ENCODE measurements around the gene ECE1.
"Not testable (repeated sequence)": the region's sequence is repeated elsewhere in the genome, so short reads cannot be mapped to it uniquely, and the experiment has no call there.

Gene ECE1

GRCh38 chr1:21219674-21220073 lies 70.6 kb downstream of the ECE1 start:
- no peak for DNase-seq (ENCODE audit: low read depth)

- no peak for DNase-seq (ENCODE audit: low read depth)
Measured at GRCh38 chr1:21217812-21218596, 72.3 kb downstream of the ECE1 start.

DNA sequence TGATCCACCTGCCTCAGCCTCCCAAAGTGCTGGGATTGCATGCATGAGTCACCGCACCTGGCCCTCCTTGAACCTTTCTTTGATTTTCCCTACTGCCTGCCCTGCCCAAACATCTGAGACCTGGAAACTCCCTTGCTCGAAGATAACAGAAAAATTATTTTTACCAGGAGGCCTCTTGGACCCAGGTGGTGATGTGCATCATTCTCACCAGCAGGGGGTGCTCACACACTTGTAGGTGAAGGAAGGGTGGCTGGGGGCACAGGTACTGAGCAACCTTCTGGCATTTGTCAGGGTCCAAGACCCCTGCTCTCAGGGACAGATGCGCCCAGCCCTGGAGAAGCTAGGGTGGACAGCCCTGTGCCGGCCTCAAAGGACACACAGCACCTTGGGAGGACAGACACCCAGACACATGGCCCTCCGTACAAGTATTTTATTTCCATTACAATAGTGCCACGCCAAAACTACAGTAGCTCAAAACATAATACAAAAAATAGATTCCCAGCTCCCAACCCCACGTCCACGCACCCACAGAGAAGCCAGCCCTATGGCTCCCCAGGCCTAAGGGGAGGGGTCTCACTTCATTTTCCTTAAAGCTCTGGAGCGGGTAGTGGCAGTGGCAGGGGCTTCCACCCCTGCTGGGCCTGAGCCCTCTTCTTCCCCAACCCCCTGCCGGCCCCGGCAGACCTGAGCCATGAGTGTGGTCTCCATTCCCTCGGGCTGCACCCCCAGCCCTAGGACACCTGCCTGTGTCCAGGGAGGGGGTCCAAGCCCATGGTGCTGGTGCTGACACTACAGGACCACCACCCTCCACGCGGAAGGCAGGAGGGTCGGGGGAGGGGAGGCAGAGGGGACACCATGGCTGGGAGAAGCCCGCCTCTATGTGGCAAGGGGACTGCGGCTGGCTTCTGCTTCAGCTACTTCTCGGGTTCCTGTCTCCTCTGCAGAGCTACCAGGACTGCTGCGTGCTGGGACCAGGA lies 73.1 kb downstream of the ECE1 start:
- peak; percentile 29 for DNase-seq (ENCODE audit: low read depth)

- DNase-seq (ENCODE audit: low read depth) = no peak
Measured at GRCh38 chr1:21212126-21212525, 78.1 kb downstream of the ECE1 start.

DNA sequence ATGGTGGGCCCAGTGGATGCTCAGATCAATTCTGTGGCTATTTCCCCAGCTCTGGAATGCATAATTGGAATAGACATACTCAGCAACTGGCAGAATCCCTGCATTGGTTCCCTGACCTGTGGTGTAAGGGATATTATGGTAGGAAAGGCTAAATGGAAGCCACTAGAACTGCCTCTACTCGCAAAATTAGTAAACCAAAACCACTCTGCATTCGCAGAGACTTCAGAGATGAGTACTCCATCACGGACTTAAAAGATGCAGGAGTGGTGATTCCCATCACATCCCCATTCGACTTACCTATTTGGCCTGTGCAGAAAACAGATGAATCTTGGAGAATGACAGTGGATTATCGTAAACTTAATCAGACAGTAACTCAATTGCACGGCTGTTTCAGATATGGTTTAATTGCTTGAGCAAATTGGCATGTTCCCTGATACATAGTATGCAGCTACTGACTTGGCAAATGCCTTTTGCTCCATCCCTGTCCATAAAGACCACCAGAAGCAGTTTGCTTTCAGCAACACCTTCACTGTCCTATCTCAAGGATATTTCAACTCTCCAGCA lies 82.0 kb downstream of the ECE1 start:
- not testable (repeated sequence) for DNase-seq (ENCODE audit: low read depth)

DNA sequence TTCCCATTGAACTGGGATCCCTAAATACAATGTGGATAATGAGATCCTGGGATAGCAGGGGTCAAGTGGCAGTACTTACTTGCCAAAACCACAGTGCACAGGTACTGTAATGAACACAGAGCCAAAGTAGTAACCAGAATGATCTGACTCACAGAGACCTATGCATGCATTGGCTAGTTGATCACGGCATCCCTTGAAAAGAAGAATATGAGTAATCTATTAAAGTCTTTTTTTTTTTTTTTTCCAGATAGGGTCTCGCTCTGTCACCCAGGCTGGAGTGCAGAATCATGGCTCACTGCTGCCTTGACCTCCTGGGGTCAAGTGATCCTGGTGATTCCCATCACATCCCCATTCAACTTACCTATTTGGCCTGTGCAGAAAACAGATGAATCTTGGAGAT lies 84.1 kb downstream of the ECE1 start:
- DNase-seq (ENCODE audit: low read depth) = no peak

- DNase-seq (ENCODE audit: low read depth) = no peak
Measured at GRCh38 chr1:21205416-21205815, 84.8 kb downstream of the ECE1 start.

DNA sequence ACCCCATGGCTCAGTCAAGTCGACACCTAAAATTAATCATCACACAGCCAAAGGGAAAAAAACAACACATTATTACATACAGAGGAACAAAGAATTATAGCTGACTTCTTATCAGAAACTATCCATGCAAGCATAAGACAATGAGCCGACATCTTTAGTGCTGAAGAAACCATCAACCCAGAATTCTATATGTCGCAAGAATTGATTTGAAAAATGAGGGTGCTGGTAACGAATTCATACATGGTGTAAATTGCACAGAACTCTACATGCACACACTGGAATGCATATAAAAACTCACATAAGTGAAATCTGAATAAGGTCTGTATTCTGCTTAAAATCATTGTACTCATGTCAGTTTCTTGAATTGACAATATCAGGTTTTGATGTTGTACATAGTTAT lies 88.6 kb downstream of the ECE1 start:
- no peak for DNase-seq (ENCODE audit: low read depth)

- not testable (repeated sequence) for DNase-seq (ENCODE audit: low read depth)
Measured at GRCh38 chr1:21201238-21201637, 89.0 kb downstream of the ECE1 start.

DNA sequence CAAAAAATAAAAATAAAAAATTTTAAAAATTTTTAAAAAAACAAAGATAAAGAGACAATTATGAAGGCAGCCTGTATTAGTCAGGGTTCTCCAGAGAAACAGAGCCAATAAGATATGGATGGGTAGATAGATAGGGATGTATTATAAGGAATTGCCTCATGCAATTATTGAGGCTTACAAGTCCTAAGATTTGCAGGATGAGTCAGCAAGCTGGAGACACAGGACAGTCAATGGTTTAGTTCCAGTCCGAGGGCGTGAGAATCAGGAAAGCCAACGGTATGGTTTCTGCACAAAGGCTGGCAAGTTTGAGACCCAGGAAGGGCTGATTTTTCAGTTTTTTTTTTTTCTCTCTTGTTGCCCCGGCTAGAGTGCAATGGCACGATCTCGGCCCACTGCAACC lies 89.5 kb downstream of the ECE1 start:
- DNase-seq (ENCODE audit: low read depth) = no peak

DNA sequence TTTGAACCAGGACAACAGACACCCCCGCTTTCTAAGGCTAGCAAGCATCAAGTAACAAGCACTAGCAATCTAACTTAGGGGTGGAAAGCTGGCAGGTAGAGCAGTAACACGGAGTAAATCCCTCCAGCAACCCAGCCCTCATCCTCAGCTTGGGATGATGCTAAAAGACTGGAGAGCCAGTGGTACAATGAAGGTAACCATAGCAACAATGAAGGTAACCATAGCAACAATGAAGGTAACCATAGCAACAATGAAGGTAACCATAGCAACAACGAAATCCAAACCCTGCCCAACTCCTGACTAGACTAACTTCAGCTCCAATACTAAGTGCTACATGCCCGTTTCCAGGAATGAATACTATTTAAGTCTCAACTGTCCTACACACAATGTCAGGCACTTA lies 91.3 kb downstream of the ECE1 start:
- DNase-seq (ENCODE audit: low read depth) = no peak

- DNase-seq (ENCODE audit: low read depth) = no peak
Measured at GRCh38 chr1:21192871-21193270, 97.4 kb downstream of the ECE1 start.

- DNase-seq (ENCODE audit: low read depth) = no peak
Measured at GRCh38 chr1:21192284-21192683, 98.0 kb downstream of the ECE1 start.

GRCh38 chr1:21190771-21191170 lies 99.5 kb downstream of the ECE1 start:
- DNase-seq (ENCODE audit: low read depth) = not testable (repeated sequence)

GRCh38 chr1:21189906-21190500 lies 100.3 kb downstream of the ECE1 start:
- DNase-seq (ENCODE audit: low read depth) = no peak

- DNase-seq (ENCODE audit: low read depth) = no peak
Measured at GRCh38 chr1:21189421-21189820, 100.8 kb downstream of the ECE1 start.

DNA sequence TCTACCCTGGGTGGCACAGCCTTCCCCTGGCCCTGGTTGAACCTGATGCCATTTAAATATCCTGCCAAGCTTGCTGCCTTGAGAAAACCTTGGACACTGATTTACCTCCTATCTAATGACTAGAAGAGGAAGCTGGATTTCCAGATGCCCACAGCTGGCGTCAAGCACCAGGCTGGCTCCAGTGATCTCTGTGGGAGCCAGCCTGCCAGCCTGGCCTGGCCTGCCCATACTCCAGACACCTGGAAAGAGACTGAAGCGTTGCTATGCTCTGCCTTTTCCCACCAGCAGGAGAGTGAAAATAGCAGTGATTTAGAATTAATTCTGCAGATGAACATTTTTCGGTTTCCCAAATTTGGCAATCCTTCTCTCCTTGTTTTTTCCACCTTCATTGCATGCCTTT lies 102.0 kb downstream of the ECE1 start:
- DNase-seq (ENCODE audit: low read depth) = no peak

DNA sequence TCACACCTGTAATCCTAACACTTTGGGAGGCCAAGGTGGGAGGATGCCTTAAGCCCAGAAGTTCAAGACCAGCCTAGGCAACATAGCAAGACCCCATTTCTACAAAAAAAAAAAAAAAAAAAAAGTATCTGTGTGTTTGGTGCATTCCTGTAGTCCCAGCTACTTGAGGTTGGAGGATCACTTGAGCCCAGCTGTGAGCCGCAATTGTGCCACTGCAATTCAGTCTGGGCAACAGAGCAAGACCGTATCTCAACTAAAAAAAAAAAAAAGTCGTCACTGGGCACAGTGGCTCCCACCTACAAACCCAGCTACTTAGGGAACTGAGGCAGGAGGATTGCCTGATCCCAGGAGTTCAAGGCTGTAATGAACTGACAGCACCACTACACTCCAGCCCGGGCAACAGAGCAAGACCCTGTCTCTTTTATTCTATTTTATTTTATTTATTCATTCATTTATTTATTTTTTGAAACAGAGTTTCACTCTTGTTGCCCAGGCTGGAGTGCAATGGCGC lies 105.0 kb downstream of the ECE1 start:
- DNase-seq (ENCODE audit: low read depth) = no peak

GRCh38 chr1:21184276-21184675 lies 106.0 kb downstream of the ECE1 start:
- no peak for DNase-seq (ENCODE audit: low read depth)

- DNase-seq (ENCODE audit: low read depth) = no peak
Measured at GRCh38 chr1:21182181-21182731, 108.0 kb downstream of the ECE1 start.

GRCh38 chr1:21178271-21178670 lies 112.0 kb downstream of the ECE1 start:
- DNase-seq (ENCODE audit: low read depth) = not testable (repeated sequence)
